Ishikawa (cell line): ENCODE results near the gene MAP4K4.

Experiments used
- CEBPB ChIP-seq: IDR thresholded peaks from 2 replicates; pipeline ENCODE4 v1.6.1; 2012
- CREB1 ChIP-seq: IDR thresholded peaks from 2 replicates; pipeline ENCODE4 v1.6.1; 2012; ENCODE audit warnings: low read depth
- EP300 ChIP-seq: IDR thresholded peaks from 2 replicates; pipeline ENCODE4 v1.6.1; 2012; ENCODE audit warnings: borderline replicate concordance
- FOXM1 ChIP-seq: IDR thresholded peaks from 2 replicates; pipeline ENCODE4 v1.6.1; 2012; ENCODE audit warnings: low read depth, borderline replicate concordance
- MAX ChIP-seq: IDR thresholded peaks from 2 replicates; pipeline ENCODE4 v1.6.1; 2012
- NFIC ChIP-seq: IDR thresholded peaks from 2 replicates; pipeline ENCODE4 v1.6.1; 2012
- REST ChIP-seq: IDR thresholded peaks from 2 replicates; pipeline ENCODE4 v1.6.1; 2012; ENCODE audit warnings: low read depth, mild to moderate bottlenecking
- TAF1 ChIP-seq: IDR thresholded peaks from 2 replicates; pipeline ENCODE4 v1.6.1; 2012; ENCODE audit warnings: low read depth, mild to moderate bottlenecking
- TCF12 ChIP-seq: IDR thresholded peaks from 2 replicates; pipeline ENCODE4 v1.6.1; 2012; ENCODE audit warnings: low read depth
- USF1 ChIP-seq: IDR thresholded peaks from 2 replicates; pipeline ENCODE4 v1.6.1; 2012
- YY1 ChIP-seq: IDR thresholded peaks from 2 replicates; pipeline ENCODE4 v1.6.1; 2012; ENCODE audit warnings: low read depth
- ZBTB7A ChIP-seq: IDR thresholded peaks from 2 replicates; pipeline ENCODE4 v1.6.1; 2012; ENCODE audit warnings: low read depth

- TF ChIP-seq REST (no peak), MAX (no peak), NFIC (no peak), TAF1 (no peak), USF1 (no peak), EP300 (no peak), CEBPB (peak; percentile 54; the same call in 1 of the 2 replicates), YY1 (no peak), TCF12 (no peak), CREB1 (no peak), FOXM1 (no peak), ZBTB7A (no peak)
Measured at GRCh38 chr2:101803128-101803527, 105.6 kb downstream of the MAP4K4 start.
